VCaP (cell line): ENCODE data around the gene SLC35E3.
A peak's percentile ranks its signal among the peaks of the same experiment; 100 is the strongest.

Experiments used
- H3K27ac ChIP-seq: fragments of 450-650 bp; 2 replicates; pipeline ENCODE4 v1.5.1; 2017
- TF ChIP-seq, protein P1 (sequence below): fragments of 450-650 bp; conservative IDR thresholded peaks from 2 replicates; pipeline ENCODE4 v1.5.1; 2017; ENCODE audit warnings: mild to moderate bottlenecking, moderate library complexity

SLC35E3 gene

GRCh38 chr12:68794653-68795251 lies 48.8 kb downstream of the SLC35E3 start:
- no peak overlapping the region for H3K27ac ChIP-seq
- TF ChIP-seq, protein P1, sequence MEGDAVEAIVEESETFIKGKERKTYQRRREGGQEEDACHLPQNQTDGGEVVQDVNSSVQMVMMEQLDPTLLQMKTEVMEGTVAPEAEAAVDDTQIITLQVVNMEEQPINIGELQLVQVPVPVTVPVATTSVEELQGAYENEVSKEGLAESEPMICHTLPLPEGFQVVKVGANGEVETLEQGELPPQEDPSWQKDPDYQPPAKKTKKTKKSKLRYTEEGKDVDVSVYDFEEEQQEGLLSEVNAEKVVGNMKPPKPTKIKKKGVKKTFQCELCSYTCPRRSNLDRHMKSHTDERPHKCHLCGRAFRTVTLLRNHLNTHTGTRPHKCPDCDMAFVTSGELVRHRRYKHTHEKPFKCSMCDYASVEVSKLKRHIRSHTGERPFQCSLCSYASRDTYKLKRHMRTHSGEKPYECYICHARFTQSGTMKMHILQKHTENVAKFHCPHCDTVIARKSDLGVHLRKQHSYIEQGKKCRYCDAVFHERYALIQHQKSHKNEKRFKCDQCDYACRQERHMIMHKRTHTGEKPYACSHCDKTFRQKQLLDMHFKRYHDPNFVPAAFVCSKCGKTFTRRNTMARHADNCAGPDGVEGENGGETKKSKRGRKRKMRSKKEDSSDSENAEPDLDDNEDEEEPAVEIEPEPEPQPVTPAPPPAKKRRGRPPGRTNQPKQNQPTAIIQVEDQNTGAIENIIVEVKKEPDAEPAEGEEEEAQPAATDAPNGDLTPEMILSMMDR = no peak

DNA sequence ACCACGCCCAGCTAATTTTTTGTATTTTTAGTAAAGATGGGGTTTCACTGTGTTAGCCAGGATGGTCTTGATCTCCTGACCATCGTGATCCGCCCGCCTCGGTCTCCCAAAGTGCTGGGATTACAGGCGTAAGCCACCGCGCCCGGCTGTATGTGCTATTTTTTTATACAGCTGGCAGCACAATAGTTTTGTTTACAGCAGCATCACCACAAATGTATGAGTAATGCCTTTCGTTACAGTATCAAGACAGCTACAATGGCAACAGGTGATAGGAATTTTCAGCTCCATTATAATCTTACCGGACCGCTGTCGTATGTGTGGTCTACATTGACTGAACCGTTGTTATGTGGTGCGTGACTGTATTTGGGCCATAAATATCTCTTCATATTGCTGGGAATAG lies 50.4 kb downstream of the SLC35E3 start:
- TF ChIP-seq, protein P1 = no peak

GRCh38 chr12:68798882-68799234 lies 52.9 kb downstream of the SLC35E3 start:
- TF ChIP-seq, protein P1 = no peak
- no peak overlapping the region for H3K27ac ChIP-seq

More for the DNA sequence above, 50.4 kb downstream of the SLC35E3 start:
- no peak overlapping the region for H3K27ac ChIP-seq

GRCh38 chr12:68800294-68800693 lies 54.3 kb downstream of the SLC35E3 start:
- TF ChIP-seq, protein P1 = no peak
- peak overlapping the region; percentile 58 for H3K27ac ChIP-seq

DNA sequence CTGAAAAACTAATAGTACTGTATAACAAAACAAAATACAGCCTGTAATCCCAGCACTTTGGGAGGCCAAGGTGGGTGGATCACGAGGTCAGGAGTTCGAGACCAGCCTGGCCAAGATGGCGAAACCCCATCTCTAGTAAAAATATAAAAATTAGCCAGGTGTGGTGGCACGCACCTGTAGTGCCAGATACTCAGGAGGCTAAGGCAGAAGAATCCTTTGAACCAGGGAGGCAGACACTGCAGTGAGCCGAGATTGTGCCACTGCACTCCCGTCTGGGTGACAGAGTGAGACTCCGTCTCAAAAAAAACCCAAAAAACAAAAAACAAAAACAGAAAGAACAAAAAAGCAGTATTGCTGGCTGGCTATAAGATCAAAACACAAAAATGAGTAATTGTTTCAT lies 55.1 kb downstream of the SLC35E3 start:
- H3K27ac ChIP-seq = peak overlapping the region; percentile 58

GRCh38 chr12:68802372-68802745 lies 56.4 kb downstream of the SLC35E3 start:
- H3K27ac ChIP-seq = peak overlapping the region; percentile 58

DNA sequence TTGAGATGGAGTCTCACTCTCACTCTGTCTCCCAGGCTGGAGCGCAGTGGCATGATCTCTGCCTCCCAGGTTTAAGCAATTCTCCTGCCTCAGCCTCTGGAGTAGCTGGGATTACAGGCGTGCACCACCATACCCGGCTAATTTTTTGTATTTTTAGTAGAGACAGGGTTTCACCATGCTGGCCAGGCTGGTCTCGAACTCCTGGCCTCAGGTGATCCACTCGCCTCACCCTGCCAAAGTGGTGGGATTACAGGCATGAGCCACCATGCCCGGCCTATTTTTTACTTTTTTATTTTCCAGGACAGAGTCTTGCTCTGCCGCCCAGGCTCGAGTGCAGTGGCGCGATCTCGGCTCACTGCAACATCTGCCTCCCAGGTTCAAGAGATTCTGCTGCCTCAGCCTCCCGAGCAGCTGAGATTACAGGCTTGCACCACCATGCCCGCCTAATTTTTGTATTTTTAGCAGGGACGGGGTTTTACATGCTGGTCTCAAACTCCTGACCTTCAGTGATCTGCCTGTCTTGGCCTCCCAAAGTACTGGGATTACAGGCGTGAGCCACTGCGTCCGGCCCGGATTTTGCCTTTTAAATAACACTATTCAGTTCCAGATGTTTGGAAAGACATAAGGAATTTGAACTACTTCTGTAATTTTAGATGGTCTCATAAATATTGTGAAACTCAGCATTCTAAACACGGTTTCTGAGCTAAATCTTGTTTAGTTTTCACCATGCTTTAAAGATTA lies 57.1 kb downstream of the SLC35E3 start:
- peak overlapping the region; percentile 58; the same call in 1 of the 2 replicates for H3K27ac ChIP-seq

DNA sequence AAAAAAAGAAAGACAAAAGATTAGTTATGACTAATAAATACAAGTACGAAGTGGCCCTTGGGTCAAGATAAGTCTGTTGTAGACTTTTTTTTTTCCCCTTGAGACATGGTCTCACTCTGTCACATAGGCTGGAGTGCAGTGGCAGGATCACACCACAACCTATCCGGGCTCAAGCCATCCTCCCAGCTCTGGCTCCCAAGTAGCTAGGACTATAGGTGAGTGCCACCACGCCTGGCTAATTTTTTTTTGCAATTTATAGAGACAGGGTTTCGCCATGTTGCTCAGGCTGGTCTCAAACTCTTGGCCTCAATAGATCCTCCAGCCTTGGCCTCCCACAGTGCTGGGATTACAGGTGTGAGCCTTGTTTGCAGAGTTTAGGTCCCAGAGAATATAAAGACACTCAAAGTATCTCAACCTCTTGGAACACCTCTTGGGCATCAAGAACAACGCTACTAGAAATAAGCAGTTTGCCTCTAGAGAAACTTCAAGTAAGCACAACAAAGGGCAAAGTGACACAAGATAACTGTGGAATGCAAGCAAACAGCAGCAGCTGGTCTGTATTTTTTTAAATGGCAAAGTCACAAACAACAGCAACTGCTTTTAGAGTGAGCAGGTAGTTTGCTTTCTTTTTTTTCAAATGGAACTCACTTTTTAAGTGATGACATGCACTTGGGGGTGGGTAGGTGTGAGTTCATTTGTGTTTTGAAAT lies 58.1 kb downstream of the SLC35E3 start:
- TF ChIP-seq, protein P1 = no peak
- no peak overlapping the region for H3K27ac ChIP-seq
